IPS-18a (cell line): ENCODE results near the gene RNU1-2.
"Not testable (repeated sequence)": the region's sequence is repeated elsewhere in the genome, so short reads cannot be mapped to it uniquely, and the experiment has no call there.

ENCODE experiments used
- H3K27ac ChIP-seq: one replicate; pipeline ENCODE4 v1.5.1; 2013; ENCODE audit warnings: low read length
- H3K27me3 ChIP-seq: one replicate; pipeline ENCODE4 v1.6.1; 2013; ENCODE audit warnings: mild to moderate bottlenecking, low read length; ENCODE audit not compliant: control insufficient read depth, insufficient read depth
- H3K36me3 ChIP-seq: one replicate; pipeline ENCODE4 v1.6.1; 2013; ENCODE audit warnings: low read depth, low read length; ENCODE audit not compliant: control insufficient read depth
- H3K4me1 ChIP-seq: one replicate; pipeline ENCODE4 v1.6.1; 2013; ENCODE audit warnings: low read depth, low read length; ENCODE audit not compliant: control insufficient read depth
- H3K4me3 ChIP-seq: one replicate; pipeline ENCODE4 v1.5.1; 2013; ENCODE audit warnings: low read length
- H3K9ac ChIP-seq: one replicate; pipeline ENCODE4 v1.6.1; 2013; ENCODE audit warnings: mild to moderate bottlenecking, low read length, moderate library complexity
- H3K9me3 ChIP-seq: one replicate; pipeline ENCODE4 v1.6.1; 2013; ENCODE audit warnings: low read depth, low read length; ENCODE audit not compliant: control insufficient read depth

The RNU1-2 gene

GRCh38 chr1:16892978-16893525 is 2.7 kb upstream of the RNU1-2 start:
- H3K36me3 ChIP-seq, H3K4me3 ChIP-seq, H3K27ac ChIP-seq, H3K4me1 ChIP-seq, H3K27me3 ChIP-seq, H3K9me3 ChIP-seq, H3K9ac ChIP-seq: not testable (repeated sequence)

DNA sequence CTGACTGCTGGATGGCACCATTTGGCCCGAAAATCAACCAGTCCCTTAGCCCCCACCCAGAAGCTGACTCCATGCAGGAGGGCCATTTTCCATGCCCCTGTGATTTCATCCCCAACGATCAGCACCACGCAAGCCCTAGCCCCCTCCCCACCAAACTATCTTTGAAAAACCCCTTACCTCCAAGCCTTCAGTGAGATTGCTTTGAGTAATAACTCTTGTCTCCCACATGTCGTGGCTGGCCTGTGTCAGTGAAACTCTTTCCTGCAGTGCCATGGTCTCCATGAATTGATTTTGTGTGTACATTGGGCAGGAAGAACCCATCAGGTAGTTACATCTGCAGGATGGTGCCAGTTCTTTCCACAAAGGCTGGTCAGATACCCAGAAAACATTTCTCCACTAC is 2.0 kb upstream of the RNU1-2 start:
- not testable (repeated sequence) for H3K9me3 ChIP-seq, H3K4me1 ChIP-seq, H3K27ac ChIP-seq, H3K4me3 ChIP-seq, H3K27me3 ChIP-seq, H3K36me3 ChIP-seq, H3K9ac ChIP-seq

GRCh38 chr1:16894338-16894737 is 1.4 kb upstream of the RNU1-2 start:
- not testable (repeated sequence) for H3K4me3 ChIP-seq, H3K36me3 ChIP-seq, H3K27ac ChIP-seq, H3K4me1 ChIP-seq, H3K9me3 ChIP-seq, H3K9ac ChIP-seq, H3K27me3 ChIP-seq

GRCh38 chr1:16895233-16895597 is 565 bp upstream of the RNU1-2 start:
- peak overlapping the region; percentile 81 for H3K9ac ChIP-seq

DNA sequence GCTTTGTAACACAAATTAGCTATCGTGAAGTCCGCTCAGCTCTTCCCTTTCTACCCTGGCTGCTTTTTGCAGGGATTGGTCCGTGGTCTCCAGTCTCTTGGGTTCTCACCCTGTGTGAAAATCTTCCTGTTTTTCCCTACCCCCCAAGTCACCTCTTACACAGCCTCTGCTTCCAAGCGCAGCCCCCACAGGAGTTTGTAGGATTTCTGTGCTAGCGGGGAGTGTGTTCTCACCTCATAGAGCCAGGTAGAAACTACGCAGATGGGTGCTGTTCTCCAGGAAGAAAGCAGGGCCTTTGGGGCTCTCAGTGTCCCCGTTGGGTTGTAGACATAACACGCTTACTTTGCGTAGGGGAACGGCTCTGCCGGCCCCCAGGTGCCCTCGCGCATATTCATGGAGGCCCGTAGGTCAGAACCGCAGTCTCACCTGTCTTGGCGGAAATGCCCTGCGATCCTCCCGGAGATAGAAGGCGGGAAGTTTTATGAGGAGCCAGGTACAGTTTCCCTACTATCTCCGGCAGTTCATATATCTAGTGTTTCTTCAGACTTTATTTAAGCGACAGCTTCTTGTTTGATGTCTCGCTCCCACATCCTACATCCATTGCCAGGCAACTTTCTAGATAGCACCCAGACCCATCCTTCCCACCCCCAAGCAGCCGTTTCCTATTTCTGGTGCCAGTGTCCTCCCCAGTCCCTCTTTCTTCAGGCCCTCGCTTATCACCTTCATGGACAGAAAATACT is 706 bp downstream of the RNU1-2 start:
- peak overlapping the region; percentile 62 for H3K4me3 ChIP-seq
- not testable (repeated sequence) for H3K27me3 ChIP-seq, H3K4me1 ChIP-seq, H3K36me3 ChIP-seq, H3K9me3 ChIP-seq
- H3K27ac ChIP-seq: peak overlapping the region; percentile 53
- H3K9ac ChIP-seq: peak overlapping the region; percentile 66

More at GRCh38 chr1:16895233-16895597, 565 bp upstream of the RNU1-2 start:
- Histone ChIP-seq H3K27ac (peak overlapping the region; percentile 31), H3K4me3 (peak overlapping the region; percentile 62)
- not testable (repeated sequence) for H3K4me1 ChIP-seq, H3K36me3 ChIP-seq, H3K27me3 ChIP-seq, H3K9me3 ChIP-seq

DNA sequence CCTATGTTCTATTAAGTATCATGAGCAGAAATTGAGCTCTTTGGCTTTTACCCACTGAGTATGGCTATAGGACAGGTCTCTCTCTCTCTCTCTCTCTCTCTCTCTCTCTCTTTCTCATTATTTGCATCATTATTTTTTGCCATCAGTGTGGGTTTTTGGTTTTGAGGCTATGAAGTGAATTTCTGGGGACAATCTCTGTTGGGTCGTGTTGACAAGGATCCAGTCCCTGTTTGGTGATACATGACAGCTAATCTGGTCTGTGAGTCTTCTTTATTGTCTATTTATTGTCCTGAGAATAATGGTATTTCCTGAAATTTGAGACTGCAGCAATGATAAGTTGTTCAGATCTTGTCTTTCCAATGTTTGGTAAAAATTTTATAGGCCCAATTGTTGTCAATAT is 1.9 kb downstream of the RNU1-2 start:
- H3K27ac ChIP-seq, H3K9me3 ChIP-seq, H3K27me3 ChIP-seq, H3K36me3 ChIP-seq, H3K9ac ChIP-seq, H3K4me1 ChIP-seq, H3K4me3 ChIP-seq: not testable (repeated sequence)

- not testable (repeated sequence) for H3K9ac ChIP-seq, H3K9me3 ChIP-seq, H3K36me3 ChIP-seq, H3K27me3 ChIP-seq, H3K27ac ChIP-seq, H3K4me3 ChIP-seq
- peaks cover 11% of the 10 kb centered on the region for H3K4me1 ChIP-seq
Measured at GRCh38 chr1:16898298-16898697, 2.5 kb downstream of the RNU1-2 start.

GRCh38 chr1:16899020-16899419 is 3.2 kb downstream of the RNU1-2 start:
- not testable (repeated sequence) for H3K36me3 ChIP-seq, H3K9me3 ChIP-seq, H3K4me3 ChIP-seq, H3K27ac ChIP-seq, H3K27me3 ChIP-seq, H3K9ac ChIP-seq
- H3K4me1 ChIP-seq: peaks cover 16% of the 10 kb centered on the region

DNA sequence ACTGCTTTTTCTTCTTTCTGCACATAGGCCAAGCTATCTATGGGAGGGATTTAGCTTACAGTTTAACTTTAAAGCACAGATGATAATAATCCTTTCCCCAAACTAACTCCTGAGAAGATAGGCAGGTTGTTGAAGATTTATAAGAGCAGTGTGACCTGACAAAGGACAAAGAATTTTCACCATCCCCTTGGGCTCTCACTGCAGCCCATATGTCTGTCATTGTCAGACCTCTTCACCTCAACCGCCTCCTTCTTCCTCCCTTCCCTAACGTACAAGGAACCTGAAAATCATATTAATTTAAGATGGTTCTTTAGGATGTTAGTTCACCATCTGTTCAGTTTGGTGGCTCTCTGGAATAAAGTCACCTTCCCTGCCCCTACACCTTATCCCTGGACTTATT is 5.0 kb downstream of the RNU1-2 start:
- Histone ChIP-seq H3K36me3 (no peaks in the 10 kb centered on the region), H3K27me3 (no peaks in the 10 kb centered on the region), H3K27ac (no peak overlapping the region), H3K4me1 (peaks cover 22% of the 10 kb centered on the region), H3K9me3 (no peaks in the 10 kb centered on the region), H3K9ac (no peak overlapping the region), H3K4me3 (no peak overlapping the region)

DNA sequence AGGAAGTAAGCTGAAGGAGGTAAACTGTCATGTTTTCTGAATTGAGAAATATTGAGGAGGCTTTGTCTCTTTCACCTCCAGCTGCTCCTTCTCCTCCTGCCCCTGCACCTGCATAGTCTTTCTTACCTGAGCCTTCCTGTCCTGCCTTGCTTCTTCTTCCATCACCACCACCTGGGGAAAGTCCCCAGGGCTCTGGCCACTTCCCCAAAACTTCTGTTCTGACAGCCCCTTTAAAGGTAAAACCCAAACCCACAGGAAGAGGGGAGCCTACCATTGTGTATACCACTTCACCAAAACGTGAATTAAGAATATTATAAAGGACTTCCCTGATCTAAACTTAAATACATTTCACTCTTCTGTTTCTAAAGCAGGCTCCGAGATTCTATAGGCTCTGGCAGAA is 5.6 kb downstream of the RNU1-2 start:
- not testable (repeated sequence) for H3K36me3 ChIP-seq, H3K27me3 ChIP-seq, H3K9me3 ChIP-seq, H3K9ac ChIP-seq, H3K27ac ChIP-seq, H3K4me3 ChIP-seq
- peaks cover 24% of the 10 kb centered on the region for H3K4me1 ChIP-seq

DNA sequence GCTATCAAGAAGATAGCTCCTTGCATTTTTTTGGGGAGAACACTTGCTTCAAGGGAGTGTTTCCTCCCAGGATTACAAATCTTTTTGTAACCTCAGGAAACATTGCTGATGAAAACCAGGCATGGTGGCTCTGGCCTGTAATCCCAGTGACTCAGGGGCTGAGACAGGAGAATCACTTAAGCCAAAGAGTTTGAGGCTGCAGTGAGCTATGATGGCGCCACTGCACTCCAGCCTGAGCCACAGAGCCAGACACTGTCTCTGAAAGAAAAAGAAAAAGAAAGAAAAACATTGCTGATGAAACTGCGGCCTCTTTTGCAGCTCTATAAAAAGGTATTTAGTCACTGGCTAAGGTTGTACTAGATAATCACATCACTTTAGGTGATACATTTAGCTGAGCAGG is 7.3 kb downstream of the RNU1-2 start:
- Histone ChIP-seq H3K9me3 (no peaks in the 10 kb centered on the region), H3K4me3 (no peak overlapping the region), H3K9ac (no peak overlapping the region), H3K27me3 (no peaks in the 10 kb centered on the region), H3K36me3 (no peaks in the 10 kb centered on the region), H3K4me1 (peaks cover 19% of the 10 kb centered on the region), H3K27ac (no peak overlapping the region)

DNA sequence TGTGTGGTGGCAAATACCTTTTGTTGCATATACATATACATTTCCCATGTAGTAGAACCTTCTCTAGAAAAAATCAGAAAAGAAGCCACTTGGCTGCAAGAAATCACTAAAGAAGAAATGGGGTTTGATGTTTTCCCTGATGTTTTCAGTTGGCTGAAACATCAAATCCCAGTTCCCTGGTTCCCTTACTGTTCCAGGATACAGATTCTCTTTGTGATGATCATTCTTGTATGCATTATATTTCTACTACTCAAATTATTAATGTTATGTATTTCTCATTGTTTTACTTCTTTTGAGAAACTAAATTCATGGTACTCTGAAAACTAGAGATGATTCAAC is 7.6 kb downstream of the RNU1-2 start:
- H3K27ac ChIP-seq: no peak overlapping the region
- no peaks in the 10 kb centered on the region for H3K9me3 ChIP-seq
- H3K36me3 ChIP-seq: no peaks in the 10 kb centered on the region
- H3K4me1 ChIP-seq: peaks cover 19% of the 10 kb centered on the region
- peak overlapping the region; percentile 73 for H3K4me3 ChIP-seq
- peak overlapping the region; percentile 93 for H3K9ac ChIP-seq
- no peaks in the 10 kb centered on the region for H3K27me3 ChIP-seq
